ENCODE measurements around the gene ITGA4. TPM values are rescaled to one million over a fixed set of nuclear protein-coding genes. Genes with fewer than 3 reads are reported as not detected.

ITGA4 gene
- polyA plus RNA-seq, 3 donors = 18.4 to 28.1 (median 27.9) TPM

- DNase-seq = no peak
Measured at GRCh38 chr2:181570059-181570458, 112.9 kb downstream of the ITGA4 start.

DNA sequence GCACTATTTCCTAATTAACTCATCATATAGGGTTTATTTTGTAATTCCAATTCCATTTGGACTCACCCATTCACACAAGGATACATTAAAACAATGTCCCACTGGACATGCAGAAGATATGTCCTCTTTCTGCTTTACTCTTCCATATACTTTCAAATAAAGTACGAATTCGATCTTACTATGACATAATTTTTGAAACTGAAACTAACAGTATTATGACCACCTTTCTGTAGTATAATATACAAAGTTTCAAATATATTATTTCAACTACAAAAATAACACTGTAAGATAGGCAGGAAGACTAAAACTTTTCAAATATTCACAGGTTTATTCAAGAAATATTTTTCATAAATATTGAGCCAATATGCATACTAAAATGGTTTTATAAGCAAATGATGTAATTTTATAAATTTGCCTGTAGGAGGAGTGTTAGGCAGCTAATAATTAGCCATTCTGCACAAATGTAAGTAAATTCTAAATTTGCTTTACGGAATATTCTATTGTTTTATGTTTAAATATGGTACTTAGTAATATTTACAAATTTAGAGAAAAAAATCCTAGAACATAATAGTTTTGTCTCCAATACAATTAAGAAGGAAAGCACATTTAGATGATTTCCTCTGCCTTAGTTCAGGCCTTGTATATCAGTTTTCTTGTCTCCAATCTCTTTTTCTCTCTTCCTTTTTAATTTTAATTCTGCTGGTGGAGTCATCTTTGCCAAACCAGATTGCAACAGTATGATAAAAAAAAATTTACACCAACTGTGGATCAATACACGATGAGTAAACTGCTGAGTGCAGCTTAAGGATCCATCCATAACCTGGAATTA is 113.9 kb downstream of the ITGA4 start:
- no peak for DNase-seq

- DNase-seq = peak; percentile 22
Measured at GRCh38 chr2:181573140-181573736, 116.1 kb downstream of the ITGA4 start.

DNA sequence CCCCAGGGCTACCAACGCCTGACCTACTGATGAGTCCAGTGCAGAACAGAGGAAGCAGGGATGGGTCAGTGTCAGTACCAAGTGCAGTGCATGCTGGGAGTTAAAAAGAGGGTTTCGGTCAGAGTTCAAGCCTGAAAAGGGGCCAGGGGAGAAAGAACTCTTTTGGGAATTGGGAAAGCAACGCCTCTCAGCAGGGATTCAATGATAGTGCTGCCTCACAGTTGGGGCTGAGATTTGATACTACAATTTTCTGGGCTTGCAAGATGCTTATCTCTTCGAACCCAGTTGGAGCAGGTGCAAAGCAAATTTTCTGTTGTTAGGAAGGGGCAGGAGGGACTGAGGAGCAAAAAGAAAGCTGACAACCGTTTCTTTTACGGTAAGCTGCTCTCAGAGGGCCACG is 117.1 kb downstream of the ITGA4 start:
- DNase-seq = no peak

DNA sequence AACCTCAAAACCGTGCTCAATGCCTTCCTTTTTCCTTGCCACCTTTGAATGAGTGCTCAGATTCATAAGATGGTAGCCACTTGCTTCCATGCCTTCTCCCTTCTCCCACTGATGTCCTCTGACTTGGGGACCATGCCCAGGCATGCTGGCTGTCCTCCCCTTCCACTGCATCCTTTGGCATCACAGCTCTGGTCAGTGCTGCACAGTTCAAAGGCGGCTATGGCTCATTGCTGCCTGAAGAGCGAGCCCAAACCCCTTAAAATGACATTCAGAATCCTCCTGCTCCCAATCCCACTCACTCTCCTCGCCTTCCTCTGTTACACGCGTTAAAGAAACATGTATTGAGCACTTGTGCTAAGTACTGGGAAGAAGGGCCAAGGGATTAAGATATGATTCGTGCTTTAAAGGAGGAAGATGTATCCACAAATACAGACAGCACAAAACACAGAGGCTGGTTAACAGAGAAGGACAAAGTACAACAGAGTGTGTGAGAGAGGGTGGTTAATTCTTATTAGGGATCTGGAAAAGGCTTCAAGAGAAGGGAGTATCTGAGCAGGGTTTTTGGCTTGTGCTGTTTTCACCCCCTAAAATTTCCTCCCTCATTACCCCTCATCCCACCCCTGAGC is 118.0 kb downstream of the ITGA4 start:
- DNase-seq = no peak

DNA sequence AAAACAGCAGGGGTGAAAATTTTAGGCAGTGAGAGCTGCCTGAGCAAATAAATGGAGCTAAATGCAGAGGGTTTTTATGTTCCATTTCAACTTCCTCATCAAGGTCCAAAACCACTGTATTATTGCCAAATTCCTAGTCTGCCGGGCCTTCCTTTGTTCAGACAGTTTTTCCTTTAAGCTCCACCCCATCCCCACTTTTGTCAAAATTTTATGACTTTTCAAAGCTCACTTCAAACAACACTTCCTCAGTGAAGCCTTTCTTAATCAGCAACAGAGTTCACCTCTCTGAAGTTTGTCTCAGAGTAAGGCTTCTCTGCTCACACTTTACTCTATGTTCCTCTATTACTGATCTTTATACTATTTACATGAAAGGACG is 118.5 kb downstream of the ITGA4 start:
- no peak for DNase-seq

DNA sequence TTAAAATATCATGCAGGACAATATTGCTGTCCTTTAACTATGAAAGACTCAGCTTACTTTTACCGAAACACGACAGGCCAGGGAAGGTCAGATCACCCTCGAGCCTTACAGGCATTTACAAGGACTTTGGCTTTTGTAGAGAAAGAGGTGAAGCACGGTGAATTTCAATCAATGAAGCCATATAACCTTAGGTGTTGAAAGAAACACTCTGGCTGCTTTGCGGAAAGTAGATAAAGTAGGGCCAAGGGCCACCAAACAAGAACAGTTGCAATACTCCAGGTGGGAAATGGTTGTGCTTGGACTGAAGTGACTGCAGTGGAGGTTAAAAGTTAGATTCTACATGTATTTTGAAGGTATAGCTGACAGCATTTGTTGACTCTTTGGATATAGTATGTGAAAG is 119.2 kb downstream of the ITGA4 start:
- no peak for DNase-seq

GRCh38 chr2:181578829-181579228 is 121.6 kb downstream of the ITGA4 start:
- no peak for DNase-seq

- DNase-seq = no peak
Measured at GRCh38 chr2:181581534-181581933, 124.3 kb downstream of the ITGA4 start.

DNA sequence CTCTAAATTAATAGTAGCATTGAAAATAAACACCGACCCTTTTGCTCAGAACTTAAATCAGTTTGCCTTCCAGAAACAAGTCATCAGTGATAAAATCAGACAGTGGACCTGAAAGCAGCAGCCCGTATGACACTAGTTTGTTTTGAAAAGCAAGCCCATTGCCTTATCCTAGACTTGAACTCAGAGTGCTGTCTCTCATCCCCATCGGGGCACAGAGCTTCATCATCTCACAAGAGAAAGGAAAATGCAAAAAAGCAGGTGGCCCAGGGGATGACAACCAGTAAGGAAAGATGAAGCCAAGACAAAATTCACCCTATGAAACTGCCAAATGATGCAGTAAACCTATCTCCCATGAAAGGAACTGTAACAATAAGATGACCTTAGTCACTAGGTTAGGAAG is 128.5 kb downstream of the ITGA4 start:
- DNase-seq = no peak

Other genes starting within 250 kb of the ITGA4 start
- gene CERKL, start 199.7 kb downstream of the ITGA4 start, polyA plus RNA-seq (ENCODE audit: insufficient read length in 3 of 3) = 10 to 100 TPM; 10.7 to 13.4 (median 13.3) TPM
- not detected for gene NEUROD1, start 223.1 kb downstream of the ITGA4 start, polyA plus RNA-seq (ENCODE audit: insufficient read length in 3 of 3)

Measured in renal pelvis (tissue), 4 donors.